ENCODE measurements around the gene KSR2. TPM values are rescaled to one million over a fixed set of nuclear protein-coding genes. Genes with fewer than 3 reads are reported as not detected.

KSR2 gene
- total RNA-seq, 1 donor from 2014 or later, result 2.4 TPM

GRCh38 chr12:117580015-117580717, 388.6 kb downstream of the KSR2 start:
- no peak for DNase-seq (ENCODE audit: low spot score)

DNA sequence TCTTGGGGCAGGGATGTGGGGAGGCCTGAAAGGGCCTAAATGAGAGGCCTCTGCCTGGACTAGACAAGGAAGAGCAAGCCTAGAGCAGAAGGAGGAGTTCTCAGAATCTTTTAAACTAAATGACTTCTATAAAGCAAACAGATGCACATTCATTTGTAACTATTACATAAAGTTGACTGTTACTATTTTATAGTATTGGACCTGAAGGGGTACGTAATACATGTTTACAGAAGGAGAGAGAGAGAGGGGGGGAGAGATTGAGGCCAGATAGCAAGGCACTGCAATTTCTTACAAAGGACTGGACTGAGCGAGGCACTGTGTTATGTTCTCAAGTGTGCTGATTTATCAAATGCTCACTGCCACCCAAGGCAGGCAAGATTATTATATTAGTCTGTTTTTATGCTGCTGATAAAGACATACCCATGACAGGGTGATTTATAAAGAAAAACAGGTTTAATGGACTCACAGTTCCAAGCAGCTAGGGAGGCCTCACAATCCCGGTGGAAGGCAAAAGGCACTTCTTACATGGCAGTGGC, 391.6 kb downstream of the KSR2 start:
- DNase-seq (ENCODE audit: low spot score), result no peak

DNA sequence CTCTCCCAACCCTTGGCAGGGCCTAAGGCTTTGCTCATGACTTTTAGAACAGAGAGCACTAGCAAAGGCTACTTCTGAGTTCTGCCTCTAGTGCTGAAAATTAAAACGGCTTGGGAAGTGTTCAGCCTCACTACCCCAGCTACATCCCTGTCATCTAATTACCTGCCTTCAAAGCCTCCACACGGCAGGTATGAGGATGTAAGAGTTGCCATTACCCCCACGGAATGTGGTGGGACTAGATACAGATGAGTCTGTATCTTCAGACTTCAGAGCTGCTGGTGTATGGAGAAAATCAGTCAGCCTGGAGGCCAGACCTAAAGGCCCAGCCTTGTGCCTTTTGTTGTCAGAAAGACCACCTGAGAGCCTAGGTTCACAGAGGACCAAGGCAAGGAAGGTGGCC, 392.7 kb downstream of the KSR2 start:
- DNase-seq (ENCODE audit: low spot score), result no peak

DNA sequence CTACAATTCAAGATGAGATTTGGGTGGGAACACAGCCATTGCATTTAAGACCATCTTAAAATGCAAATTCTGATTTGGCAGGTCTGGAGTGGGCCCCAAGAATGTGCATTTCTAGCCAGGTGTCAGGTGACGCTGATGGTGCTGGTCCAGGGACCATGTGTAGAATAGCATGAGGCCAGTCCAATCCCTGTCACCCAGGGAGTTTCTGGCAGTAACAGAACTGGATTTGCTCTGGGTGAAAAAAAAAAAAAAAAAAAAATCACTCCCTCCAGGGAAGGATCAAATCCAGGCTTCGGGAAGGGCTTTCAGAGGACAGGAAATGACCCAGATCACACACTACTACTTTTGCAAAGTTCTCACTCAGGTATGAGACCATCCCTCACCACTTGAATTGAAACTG, 394.1 kb downstream of the KSR2 start:
- no peak for DNase-seq (ENCODE audit: low spot score)

DNA sequence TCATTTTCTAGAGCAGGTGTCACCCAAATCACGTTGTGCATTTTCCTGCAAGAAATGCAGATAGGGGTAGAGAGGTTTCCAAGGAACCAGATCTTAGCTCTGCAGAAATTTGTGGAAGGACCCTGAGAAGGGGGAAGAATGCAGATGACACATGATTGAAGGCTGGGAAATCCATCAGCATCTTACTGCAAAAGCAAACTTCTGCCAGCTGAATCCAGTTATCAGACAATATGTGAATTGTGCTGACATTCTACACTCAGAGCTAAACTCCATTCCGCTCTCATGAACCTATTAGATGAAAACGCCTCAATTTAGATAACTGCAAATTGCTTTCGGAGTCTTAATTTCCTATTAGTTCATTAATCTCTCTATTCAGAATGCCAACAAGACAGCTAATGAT, 396.0 kb downstream of the KSR2 start:
- DNase-seq (ENCODE audit: low spot score), result no peak

DNA sequence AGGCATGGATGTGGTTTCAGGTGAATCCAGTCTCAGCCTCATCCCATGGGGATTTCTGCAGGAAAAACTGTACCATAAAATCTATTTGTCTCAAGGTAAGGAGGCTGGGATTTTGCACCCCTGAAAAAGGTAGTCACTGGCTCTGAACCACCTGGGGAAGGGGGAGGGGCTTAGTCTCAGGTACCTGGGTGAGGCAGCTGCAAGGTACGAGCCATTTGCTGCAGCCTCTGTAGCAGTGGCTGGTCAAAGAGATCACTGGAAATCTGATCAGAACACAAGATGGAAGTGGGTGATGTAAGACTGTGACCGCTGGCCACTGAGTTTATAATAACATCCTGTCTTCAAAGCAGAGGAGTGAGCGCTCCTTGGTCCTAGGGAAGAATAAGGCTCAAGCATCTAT, 397.5 kb downstream of the KSR2 start:
- DNase-seq (ENCODE audit: low spot score), result no peak

DNA sequence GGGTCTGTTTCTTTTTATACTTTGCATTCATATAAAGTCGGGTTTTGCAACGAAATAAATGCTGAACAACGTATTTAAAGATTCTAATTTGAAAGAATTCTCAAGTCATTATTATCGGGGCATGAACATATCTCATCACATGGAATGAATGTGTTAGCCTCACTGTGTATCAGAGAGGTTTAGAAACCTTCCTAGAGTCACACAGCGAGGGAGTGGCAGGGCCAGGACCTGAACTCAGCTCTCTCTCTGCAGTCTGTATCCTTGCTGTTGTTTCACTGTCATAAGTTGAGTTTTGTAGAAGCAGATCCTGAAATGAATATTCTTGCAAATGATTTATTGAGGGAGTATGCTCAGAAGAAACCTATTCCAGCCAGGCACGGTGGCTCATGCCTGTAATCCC, 398.2 kb downstream of the KSR2 start:
- DNase-seq (ENCODE audit: low spot score), result no peak

GRCh38 chr12:117567644-117568216, 401.1 kb downstream of the KSR2 start:
- DNase-seq (ENCODE audit: low spot score), result no peak

DNA sequence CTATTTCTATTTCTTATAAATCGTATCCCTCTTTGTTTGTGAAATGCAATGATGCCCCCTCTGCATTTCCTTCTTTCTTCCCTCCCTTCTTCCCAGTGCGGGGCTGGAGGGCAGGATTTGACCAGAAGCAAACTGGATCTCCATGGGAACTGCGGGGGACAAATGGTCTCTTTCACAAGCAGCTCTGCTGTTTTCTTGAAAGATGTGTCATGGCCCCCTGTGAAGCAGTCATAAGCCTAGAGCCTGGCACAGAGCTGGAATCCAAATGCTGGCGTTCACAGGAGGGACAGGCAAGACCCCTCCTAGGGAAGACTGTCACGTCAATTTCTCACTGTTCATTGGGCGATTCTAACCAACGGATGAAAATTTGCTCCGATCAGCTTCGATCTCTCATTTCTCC, 403.9 kb downstream of the KSR2 start:
- DNase-seq (ENCODE audit: low spot score), result no peak

- DNase-seq (ENCODE audit: low spot score), result no peak
Measured at GRCh38 chr12:117563706-117564105, 405.1 kb downstream of the KSR2 start.

DNA sequence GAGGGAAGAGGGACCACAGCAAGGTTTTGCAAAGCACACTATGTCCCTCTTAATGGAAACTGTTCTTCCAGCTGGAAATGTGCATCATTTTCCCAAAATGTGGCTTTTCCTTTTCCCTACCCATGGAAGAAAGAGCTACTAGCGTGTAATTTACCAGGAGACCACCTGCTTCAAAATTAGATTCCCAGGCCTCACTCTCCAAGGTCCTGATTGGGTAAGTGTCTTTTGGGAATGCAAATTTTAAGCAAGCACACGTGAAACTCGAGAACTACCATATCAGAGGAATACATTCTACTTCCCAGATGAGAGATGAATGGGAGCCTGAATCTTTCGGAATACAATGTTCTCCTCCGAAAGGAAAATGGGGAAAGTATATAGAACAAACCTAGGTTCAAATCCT, 405.8 kb downstream of the KSR2 start:
- no peak for DNase-seq (ENCODE audit: low spot score)

DNA sequence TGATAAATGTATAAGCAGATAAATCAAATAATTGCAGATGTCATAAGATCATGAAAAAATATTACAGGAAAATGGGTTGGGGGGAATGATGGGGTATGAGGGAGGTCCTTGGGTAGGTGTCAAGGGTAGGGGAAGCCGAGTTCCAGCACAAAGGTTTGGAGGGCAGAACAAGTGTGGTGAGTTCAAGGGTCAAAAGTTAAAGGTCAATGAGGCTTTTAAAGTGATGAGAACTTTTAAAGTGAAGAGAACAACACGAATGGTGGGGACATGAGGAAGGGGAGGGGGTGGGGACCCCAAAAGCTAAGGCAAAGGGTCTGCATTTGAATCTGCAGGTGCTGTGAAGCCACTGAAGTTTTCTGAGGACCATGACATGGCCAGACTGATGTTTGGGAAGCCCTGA, 406.8 kb downstream of the KSR2 start:
- no peak for DNase-seq (ENCODE audit: low spot score)

GRCh38 chr12:117559978-117560377, 408.8 kb downstream of the KSR2 start:
- no peak for DNase-seq (ENCODE audit: low spot score)

GRCh38 chr12:117555889-117556288, 412.9 kb downstream of the KSR2 start:
- DNase-seq (ENCODE audit: low spot score), result no peak

GRCh38 chr12:117552971-117553370, 415.8 kb downstream of the KSR2 start:
- no peak for DNase-seq (ENCODE audit: low spot score)

DNA sequence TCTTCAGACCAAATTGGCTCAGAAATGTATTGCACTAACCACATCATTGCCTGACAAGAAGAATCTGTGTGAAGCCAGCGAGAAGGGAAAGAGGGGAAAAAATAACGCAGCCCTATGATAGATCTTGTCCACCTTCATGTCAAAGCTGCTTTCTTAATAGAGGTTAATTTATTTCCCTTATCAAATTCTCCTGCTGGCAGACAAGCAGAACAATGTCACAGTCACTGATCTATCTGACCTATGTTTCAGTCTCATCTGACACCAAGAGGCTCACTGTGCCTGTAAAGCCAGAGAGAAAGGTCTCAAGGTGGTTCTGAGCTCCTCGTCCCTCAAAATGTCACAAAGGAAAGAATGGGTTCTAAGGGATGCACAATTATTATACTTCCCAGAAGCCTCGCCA, 417.1 kb downstream of the KSR2 start:
- DNase-seq (ENCODE audit: low spot score), result no peak

DNA sequence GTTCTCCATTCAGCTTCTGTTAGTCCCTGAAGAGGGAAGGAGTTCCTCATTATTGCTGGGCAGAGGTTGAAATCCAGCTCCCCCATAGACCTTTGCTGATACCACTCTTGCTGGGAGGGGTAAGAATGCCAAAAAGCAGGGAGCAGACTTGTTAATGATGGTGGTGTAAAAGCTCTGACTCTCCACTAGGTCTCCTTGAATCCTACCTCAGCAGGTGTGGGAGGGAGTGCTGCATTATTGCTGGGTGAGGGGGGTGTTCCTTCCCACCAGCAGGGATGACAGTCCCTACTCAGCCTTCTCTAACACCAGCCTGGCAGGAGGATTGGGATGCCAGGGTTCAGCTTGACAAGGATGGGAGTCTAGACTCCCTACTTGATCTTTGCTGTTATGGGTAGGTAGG, 421.6 kb downstream of the KSR2 start:
- no peak for DNase-seq (ENCODE audit: low spot score)

- DNase-seq (ENCODE audit: low spot score), result no peak
Measured at GRCh38 chr12:117545216-117545615, 423.6 kb downstream of the KSR2 start.

DNA sequence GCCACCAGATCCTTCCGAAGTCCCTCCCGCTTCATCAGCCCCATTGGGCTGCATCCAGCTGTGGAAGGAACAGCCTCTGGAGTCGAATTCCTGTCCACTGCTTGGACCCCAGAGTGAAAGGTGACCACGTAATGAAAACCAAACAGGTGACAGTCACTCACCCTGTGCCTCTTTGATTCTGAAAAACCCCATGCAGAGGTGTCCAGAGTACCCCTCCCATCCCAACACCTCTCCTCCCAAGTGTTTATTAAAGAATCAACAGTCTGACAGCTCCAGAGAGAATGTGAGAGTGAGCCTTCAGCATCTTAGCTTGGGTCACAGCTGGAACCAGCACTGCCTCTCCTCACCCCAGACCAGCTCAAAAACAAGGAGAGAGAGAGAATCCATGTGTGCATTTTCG, 428.8 kb downstream of the KSR2 start:
- DNase-seq (ENCODE audit: low spot score), result no peak

DNA sequence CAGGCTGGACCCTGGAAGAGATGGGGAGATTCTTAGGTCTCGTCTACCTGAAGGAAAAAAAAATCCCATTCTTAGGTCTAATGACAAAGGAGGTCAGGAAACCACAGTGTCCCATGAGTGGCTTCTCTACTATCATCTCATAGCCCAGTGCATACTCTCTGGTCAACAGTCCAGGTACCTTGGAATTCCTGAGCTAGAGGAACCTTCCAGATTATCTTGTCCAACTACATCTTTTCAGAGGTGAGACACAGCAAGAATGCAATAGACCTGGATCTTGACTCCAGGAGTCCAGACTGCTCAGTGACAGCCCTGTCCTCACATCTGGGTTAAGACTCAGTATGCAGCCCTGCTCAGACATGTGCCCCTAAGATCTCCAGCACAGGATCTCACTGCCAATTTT, 429.9 kb downstream of the KSR2 start:
- DNase-seq (ENCODE audit: low spot score), result no peak

- no peak for DNase-seq (ENCODE audit: low spot score)
Measured at GRCh38 chr12:117538032-117538690, 430.6 kb downstream of the KSR2 start.

DNA sequence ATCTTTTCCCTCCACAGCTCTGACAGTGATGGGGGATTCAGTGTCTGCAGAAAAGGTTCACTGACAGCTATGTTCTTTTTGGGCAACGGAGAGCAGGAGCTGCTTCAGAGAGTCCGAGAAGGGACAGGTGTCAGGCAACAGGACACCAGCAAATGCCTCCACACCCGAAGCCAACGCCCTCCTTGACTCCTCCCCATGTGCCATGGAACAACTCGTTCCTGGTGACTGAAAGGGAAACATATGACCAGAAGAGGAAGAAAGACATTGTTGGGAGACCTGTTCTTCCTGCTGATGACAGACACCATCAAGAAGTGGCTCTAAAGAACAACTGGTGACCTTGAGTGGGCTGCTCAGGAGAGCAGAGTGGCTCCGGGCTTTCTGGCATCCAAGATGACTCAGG, 435.1 kb downstream of the KSR2 start:
- DNase-seq (ENCODE audit: low spot score), result no peak

- no peak for DNase-seq (ENCODE audit: low spot score)
Measured at GRCh38 chr12:117530796-117531195, 438.0 kb downstream of the KSR2 start.

Data from mucosa of gallbladder (tissue), 1 donor.